SK-N-MC (cell line): ENCODE results near the gene PDF.

ENCODE experiments used
- DNase-seq: peaks from one replicate; pipeline ENCODE4 v3.0.0-alpha.2; 2011; ENCODE audit warnings: low read depth, low spot score
- H3K27ac ChIP-seq: fragments of 200-600 bp; sonication (generic); 2 replicates; pipeline ENCODE4 v1.5.1; 2016; ENCODE audit warnings: mixed run types
- H3K36me3 ChIP-seq: fragments of 200-600 bp; sonication (generic); 2 replicates; pipeline ENCODE4 v1.6.1; 2017; ENCODE audit warnings: antibody characterized with exemption, low read length, mixed read lengths; ENCODE audit not compliant: insufficient read depth
- H3K4me3 ChIP-seq: fragments of 200-600 bp; sonication (generic); 2 replicates; pipeline ENCODE4 v1.5.1; 2016
- H3K9ac ChIP-seq: fragments of 200-600 bp; sonication (generic); 2 replicates; pipeline ENCODE4 v1.8.0; 2017; ENCODE audit warnings: mixed run types, mixed read lengths; ENCODE audit not compliant: insufficient read length
- H3K9me3 ChIP-seq: fragments of 200-600 bp; sonication (generic); 2 replicates; pipeline ENCODE4 v1.6.1; 2017; ENCODE audit warnings: low read depth, mild to moderate bottlenecking, antibody characterized with exemption, low read length, moderate library complexity, mixed read lengths
- EZH2 ChIP-seq: fragments of 200-600 bp; sonication (generic); IDR thresholded peaks from one replicate; pipeline ENCODE4 v1.6.1; 2017; ENCODE audit warnings: antibody characterized with exemption
- FOXP2 ChIP-seq: optimal IDR thresholded peaks from 2 replicates; pipeline ENCODE3; 2011; ENCODE audit warnings: mild to moderate bottlenecking, moderate library complexity; ENCODE audit not compliant: insufficient read depth; ENCODE audit errors: extremely low read length, control extremely low read depth
- POLR2AphosphoS5 ChIP-seq: IDR thresholded peaks from 2 replicates; pipeline ENCODE4 v1.6.1; 2012; ENCODE audit warnings: mild to moderate bottlenecking, low read depth, low read length, borderline replicate concordance

PDF gene

GRCh38 chr16:69329369-69330285, 761 bp downstream of the PDF start:
- Histone ChIP-seq H3K9me3 (no peaks in the 10 kb centered on the region), H3K27ac (no peak overlapping the region), H3K36me3 (peaks cover 29% of the 10 kb centered on the region), H3K9ac (peak overlapping the region; percentile 75), H3K4me3 (peak overlapping the region; percentile 78)
- DNase-seq: no peak
- TF ChIP-seq EZH2 (no peak), FOXP2 (no peak), POLR2AphosphoS5 (no peak)

DNA sequence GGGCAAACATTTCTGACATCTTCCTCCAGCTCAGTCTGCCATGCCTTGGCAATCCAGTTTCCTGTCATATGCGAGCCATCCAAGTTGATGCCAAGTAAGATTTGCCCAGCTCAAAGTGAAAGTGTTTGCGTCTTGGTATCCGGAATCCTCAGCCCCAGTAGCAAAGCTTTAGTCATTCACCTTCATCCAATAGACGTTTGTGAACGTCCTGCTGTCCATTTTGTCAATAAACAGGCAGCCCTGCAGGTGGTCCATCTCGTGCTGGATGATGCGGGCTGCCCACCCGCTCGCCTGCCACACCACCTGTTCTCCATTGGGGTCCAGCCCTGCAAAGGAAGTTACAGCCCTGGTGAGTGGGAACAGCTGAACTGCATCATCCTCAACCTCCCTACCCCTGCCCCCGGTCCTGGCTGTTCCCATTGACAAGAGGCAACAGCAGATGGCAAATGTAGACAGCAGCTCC, 1.5 kb downstream of the PDF start:
- peak overlapping the region; percentile 78 for H3K4me3 ChIP-seq
- DNase-seq: no peak
- H3K9me3 ChIP-seq: no peaks in the 10 kb centered on the region
- no peak for TF ChIP-seq POLR2AphosphoS5
- no peak for TF ChIP-seq EZH2
- TF ChIP-seq FOXP2: no peak
- no peak overlapping the region for H3K9ac ChIP-seq
- peaks cover 25% of the 10 kb centered on the region for H3K36me3 ChIP-seq
- no peak overlapping the region for H3K27ac ChIP-seq

- TF ChIP-seq EZH2: no peak
- TF ChIP-seq POLR2AphosphoS5: no peak
- no peak for TF ChIP-seq FOXP2
- H3K4me3 ChIP-seq: peak overlapping the region; percentile 78; the same call in 1 of the 2 replicates
- peaks cover 29% of the 10 kb centered on the region for H3K36me3 ChIP-seq
Measured at GRCh38 chr16:69327585-69328310, 2.6 kb downstream of the PDF start.

DNA sequence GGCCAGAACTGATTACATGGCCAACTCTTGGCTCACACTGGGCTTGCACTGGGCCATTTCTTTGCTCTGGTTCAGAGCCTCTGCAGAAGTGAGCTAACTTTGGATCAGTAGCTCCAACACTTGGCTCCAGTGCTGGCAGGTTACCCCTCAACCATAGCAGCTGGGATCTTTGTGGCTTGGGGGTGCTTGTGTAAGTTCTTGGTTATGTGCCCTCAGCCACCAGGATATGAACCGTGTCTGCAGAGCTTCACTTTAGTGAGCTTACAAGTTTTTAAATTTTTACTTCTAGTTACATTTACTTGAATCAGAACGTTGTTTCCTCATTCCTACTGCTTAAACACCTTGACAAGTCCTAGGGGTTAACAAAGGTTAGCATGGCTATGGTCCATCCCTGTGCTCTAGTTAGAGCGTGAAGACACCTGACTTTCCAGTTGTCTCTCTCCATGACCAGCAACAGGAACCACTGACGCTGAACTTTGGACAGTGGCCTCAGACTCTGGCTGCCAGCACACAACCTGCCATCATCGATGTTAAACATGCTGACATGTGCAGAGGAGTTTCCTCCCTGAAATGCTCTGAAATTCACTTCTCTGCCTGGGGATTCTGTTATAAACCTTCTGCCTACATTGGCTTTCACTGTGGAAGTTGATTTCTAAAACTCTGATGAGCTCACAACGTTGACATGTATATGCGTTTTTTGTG, 4.1 kb downstream of the PDF start:
- peaks cover 31% of the 10 kb centered on the region for H3K36me3 ChIP-seq

More at GRCh38 chr16:69327585-69328310, 2.6 kb downstream of the PDF start:
- no peak overlapping the region for H3K9ac ChIP-seq
- DNase-seq: no peak
- no peaks in the 10 kb centered on the region for H3K9me3 ChIP-seq
- no peak overlapping the region for H3K27ac ChIP-seq

GRCh38 chr16:69325784-69326171, 4.6 kb downstream of the PDF start:
- Histone ChIP-seq H3K36me3 (peaks cover 36% of the 10 kb centered on the region), H3K27ac (no peak overlapping the region), H3K4me3 (no peak overlapping the region), H3K9me3 (no peaks in the 10 kb centered on the region), H3K9ac (no peak overlapping the region)
- no peak for TF ChIP-seq EZH2
- TF ChIP-seq FOXP2: no peak
- TF ChIP-seq POLR2AphosphoS5: no peak
- DNase-seq: no peak

More for the DNA sequence above, 4.1 kb downstream of the PDF start:
- no peak for TF ChIP-seq FOXP2
- no peak for TF ChIP-seq EZH2
- no peak for TF ChIP-seq POLR2AphosphoS5
- H3K9me3 ChIP-seq: no peaks in the 10 kb centered on the region
- H3K4me3 ChIP-seq: no peak overlapping the region
- no peak overlapping the region; the same call in 1 of the 2 replicates for H3K27ac ChIP-seq
- H3K9ac ChIP-seq: no peak overlapping the region
- no peak for DNase-seq

DNA sequence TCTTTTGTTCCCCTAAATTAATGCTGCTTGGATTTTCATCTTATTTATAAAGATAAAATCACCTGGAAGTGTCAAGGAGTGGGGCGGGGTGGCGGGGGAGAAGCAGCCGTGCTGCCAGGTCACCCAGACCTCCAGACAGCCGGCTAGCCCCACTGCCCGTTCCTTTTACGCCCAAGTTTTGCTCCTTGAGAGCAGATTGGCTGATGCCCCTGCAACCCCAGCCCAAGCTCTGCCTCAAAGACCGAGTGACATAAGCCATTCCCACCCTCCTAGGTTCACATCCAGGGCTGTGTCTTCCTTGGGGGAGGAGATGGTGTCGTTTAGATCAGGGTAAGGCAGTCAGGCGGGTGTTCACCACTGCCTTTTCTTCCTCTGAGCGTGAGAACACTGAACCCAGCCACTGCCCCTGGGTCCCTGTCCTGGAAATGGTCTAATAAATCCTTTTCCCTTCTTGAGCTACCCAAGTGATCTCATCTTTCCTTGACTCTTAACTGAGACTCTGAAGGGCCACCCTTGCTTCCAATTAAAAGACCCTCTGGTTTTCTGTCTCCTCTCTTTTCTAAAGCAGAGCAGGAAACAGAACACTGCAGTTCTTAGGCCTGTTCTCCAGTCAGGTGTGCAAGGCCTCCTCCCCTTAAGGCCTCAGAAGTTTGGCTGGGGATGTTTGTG, 5.7 kb downstream of the PDF start:
- H3K36me3 ChIP-seq: peaks cover 43% of the 10 kb centered on the region
- H3K27ac ChIP-seq: no peak overlapping the region
- no peaks in the 10 kb centered on the region for H3K9me3 ChIP-seq
- no peak for DNase-seq
- H3K9ac ChIP-seq: no peak overlapping the region
- no peak overlapping the region for H3K4me3 ChIP-seq
- no peak for TF ChIP-seq POLR2AphosphoS5
- no peak for TF ChIP-seq EZH2
- no peak for TF ChIP-seq FOXP2

GRCh38 chr16:69324013-69324531, 6.3 kb downstream of the PDF start:
- Histone ChIP-seq H3K9me3 (no peaks in the 10 kb centered on the region), H3K4me3 (no peak overlapping the region), H3K27ac (no peak overlapping the region), H3K9ac (no peak overlapping the region), H3K36me3 (peaks cover 48% of the 10 kb centered on the region)
- DNase-seq: no peak
- TF ChIP-seq EZH2 (no peak), FOXP2 (no peak), POLR2AphosphoS5 (no peak)
